Activated CD8-positive, alpha-beta memory T cell treated with anti-CD3 and anti-CD28 coated beads, Interleukin-2, amount 50 U/mL, for 48 hours (primary cell): ENCODE results near the gene SENP1.

Experiments used
- DNase-seq: peaks from one replicate; pipeline ENCODE4 v3.0.0-alpha.2; 2020

SENP1 gene

GRCh38 chr12:48063530-48063929, 42.3 kb downstream of the SENP1 start:
- no peak for DNase-seq

- no peak for DNase-seq
Measured at GRCh38 chr12:48061938-48062719, 43.8 kb downstream of the SENP1 start.

DNA sequence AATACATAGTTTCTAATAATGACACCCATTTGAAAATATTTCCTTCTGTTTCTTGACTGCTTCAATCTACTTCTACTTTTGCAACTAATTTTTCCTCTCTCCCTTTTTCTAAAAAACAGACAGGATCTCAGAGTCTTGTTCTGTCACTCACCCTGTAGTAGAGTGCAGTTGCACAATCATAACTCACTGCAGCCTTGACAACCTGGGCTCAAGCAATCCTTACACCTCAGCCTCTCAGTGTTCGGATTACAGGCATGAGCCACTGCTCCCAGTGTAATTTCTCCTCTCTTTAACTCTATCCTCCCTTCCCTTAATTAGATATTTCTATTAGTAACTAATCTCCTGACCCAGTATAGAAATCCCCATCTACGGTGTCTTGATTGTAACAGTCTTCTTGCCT, 45.4 kb downstream of the SENP1 start:
- DNase-seq, result no peak

- no peak for DNase-seq
Measured at GRCh38 chr12:48058771-48059170, 47.1 kb downstream of the SENP1 start.

GRCh38 chr12:48054955-48055821, 50.7 kb downstream of the SENP1 start:
- no peak for DNase-seq

GRCh38 chr12:48053883-48054282, 52.0 kb downstream of the SENP1 start:
- no peak for DNase-seq

DNA sequence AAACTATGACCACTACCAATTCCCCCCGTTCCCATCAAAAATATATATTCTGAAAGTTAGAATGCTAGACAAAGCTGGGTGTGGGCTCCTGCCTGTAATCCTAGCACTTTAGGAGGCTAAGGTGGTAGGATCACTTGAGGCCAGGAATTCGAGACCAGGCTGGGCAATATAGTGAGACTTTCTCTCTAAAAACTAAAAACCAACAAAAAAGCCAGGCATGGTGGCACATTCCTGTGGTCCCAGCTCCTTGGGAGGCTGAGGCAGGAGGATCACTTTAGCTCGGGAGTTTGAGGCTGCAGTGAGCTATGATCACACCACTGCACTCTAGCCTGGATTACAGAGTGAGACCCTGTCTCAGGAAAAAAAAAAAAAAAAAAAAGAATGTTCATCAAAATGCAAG, 52.8 kb downstream of the SENP1 start:
- DNase-seq, result no peak

DNA sequence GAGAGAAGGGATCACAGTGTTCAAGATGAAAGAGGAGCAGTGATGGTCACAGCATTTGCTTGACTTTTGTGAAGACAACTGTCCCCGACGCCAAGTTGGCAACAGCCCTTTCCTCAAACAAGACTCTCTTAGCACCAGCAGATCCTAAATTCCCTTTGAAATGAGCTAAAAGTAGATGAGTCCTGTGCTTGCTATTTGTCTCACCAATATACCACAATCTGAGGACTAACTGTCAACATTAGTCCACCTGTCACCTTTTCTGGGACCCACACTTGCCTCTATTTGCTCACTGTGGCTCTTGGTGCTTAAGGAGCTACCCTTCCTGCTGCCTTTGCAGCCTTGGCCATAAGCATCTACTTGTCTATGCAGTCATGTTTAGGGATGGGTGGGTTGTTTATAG, 54.2 kb downstream of the SENP1 start:
- no peak for DNase-seq

DNA sequence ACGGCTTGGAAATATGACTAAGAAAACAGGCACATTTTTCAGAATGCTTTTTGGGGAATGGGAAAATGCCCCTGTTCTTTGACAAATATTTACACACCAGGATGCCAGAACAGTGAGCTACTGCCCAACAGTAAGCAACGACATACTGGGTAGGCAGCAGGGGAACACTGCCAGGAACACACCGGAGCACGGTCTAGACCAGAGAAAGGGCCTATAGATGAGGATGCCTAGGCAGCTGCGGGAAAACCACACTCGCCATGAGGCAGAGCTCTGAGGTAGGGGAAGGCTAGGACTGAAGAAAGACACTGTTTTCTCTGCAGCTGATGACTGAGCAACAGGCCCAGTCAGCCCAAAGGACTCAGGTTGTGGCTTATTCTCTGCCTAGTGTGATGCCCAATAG, 55.7 kb downstream of the SENP1 start:
- DNase-seq, result no peak

DNA sequence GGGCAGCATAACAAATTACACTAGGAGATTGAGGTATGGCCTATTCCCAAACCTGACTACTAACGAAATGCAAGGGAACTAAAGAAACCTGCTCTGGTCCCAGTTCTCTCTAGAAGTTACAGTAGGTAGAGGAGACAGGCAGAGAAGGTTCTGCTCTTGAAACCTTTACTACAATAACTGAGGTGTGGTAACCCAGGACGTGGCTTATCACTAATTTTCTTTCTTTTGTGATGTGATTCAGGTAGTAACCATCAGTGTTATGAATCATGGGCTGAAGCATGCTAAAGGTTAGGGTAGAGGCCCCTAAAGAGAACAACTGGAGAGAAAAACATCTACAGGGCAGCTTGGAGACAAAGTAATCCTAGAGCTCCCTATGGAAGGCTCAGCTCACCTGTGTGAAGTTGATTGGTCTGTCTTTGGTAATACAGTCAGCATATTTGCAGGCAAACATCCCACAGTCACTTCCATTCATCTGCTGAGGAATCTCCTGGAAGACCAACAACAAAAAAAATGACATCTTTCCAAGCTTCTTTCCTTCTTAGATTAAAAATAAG, 59.8 kb downstream of the SENP1 start:
- no peak for DNase-seq

DNA sequence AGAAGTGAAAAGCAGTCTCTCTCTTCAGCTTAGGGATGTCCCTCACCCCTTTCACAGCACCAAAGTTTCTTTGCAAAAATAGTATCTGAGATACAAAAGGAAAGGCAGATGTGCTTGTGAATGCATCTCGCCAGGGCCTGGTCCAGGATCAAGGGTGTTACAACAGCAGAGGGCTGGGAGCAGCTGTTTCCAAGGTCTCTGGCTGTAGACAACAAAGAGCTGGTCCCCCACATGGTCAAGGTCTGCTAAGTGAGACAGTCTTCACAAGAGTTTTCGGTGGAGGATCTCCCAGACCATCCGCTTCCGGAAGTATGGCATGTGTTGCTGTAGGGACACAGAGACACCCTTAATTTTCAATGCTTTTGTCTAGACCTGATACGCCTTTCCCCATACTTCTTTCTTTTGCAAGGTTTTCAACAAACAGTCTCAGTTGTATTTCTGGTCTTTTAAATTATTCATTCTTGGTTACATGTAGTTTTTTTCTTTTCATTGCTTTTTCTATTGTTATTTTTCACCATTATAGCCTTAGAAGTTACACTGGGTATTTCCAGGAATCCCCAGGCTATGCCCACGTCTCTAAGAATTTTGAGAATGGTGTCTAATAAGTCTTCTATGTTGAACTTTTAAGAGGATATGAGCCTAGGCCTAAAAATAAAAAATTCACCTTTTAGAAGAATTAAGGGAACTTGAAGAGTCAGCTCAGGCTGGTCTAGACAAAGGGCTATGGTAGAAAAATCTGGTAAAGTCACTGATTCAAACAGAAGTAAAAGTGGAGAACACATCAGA, 60.6 kb downstream of the SENP1 start:
- DNase-seq, result no peak

GRCh38 chr12:48044396-48044795, 61.5 kb downstream of the SENP1 start:
- no peak for DNase-seq

- DNase-seq, result no peak
Measured at GRCh38 chr12:48043771-48044170, 62.1 kb downstream of the SENP1 start.

DNA sequence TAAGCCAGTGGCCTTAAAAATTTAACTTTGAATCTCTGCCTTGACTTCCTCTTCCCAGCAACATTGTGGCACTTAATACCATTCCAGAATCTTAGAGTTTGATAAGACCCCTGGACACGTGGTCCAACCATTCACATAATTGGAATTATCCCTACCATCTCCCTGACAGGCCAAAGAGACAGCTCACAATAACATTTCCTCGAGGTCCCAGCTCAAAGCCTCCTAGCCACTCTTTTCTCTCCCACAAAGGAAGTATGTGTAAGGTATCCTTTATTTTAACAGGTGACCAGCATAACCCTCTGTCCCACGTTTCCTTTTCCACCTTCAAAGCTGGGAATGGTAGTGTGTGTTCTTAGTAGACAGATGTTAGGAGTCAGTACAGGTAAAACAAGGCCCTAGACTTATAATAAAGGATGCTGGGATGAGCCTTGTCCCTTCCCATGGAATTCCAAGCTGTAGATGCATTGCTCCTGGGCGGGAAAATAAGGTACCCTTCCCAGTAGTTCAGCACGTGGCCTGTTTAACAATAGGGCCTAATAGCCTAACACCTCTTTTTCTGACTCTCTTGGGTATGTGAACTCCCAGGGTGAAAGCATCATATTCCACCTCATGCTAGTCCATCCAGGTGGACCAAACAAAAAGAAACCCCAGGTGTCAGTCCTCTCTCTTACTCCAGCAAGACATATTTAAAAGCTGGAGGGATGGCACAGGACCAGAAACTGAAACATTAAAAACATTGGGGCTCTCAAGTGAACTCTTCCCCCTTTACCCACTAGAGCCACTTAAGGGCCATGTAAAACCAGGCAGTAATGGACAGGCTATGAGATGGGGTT, 64.1 kb downstream of the SENP1 start:
- DNase-seq, result no peak

- DNase-seq, result no peak
Measured at GRCh38 chr12:48040354-48040753, 65.5 kb downstream of the SENP1 start.

DNA sequence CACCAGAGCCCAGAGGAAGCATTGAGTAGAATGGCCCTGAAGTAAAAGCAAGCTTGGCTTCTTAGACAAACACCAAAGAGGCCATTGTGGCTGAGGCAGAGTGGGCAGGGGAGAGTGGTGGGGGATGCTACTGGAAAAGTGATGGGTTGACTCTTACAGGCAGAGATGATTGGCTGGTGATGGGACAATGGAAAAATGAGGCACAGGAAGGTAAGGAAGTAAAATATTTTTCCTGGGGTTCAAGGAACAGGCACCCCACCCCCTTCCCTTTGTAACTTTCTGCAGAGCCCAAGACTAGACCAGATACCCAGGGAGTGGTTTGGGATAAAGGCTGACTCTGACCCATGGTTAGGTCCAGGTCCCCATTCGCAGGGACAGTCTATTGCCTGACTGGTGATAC, 66.7 kb downstream of the SENP1 start:
- no peak for DNase-seq

- DNase-seq, result no peak
Measured at GRCh38 chr12:48038085-48038484, 67.8 kb downstream of the SENP1 start.

DNA sequence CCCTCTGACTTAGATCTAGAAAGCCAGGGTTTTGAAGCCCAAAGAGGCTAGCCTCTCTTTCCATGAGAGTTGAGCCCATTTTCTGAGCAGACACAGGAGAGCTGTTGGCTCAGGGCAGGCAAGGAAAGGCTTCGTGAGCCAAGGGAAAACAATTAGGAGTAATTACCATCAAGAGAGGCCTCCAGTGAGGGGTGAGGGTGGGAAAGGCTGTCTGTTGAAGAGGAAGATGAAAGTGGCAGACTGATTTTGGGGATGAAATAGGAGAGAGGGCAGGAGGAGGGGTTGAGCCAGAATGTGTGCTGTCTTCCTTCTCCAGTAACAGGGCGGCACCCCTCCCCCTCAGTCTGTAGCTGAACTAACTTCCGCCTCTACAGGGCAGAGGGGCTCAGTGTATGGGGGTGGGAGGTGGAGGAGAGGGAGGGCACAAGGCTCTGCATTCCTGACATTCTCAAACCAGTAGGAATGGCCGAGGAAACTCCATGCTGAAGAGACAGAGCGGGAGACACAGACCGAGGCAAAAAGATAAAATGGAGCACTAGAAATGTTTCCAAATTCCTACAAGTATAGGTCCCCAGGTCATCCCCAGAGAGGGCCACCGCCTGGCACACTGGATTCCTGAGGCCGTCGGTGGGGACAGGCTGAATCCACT, 68.5 kb downstream of the SENP1 start:
- DNase-seq, result no peak

GRCh38 chr12:48036818-48037217, 69.1 kb downstream of the SENP1 start:
- DNase-seq, result no peak

- DNase-seq, result no peak
Measured at GRCh38 chr12:48034835-48035805, 70.8 kb downstream of the SENP1 start.
